ENCODE data around the gene NQO1.

NQO1 gene

GRCh38 chr16:69756705-69757104 lies 30.3 kb upstream of the NQO1 start:
- ATAC-seq (replicated peaks; ENCODE audit: extremely low read depth, poor library complexity, severe bottlenecking) (no peak), DNase-seq (ENCODE audit: low spot score in 2 of 2) (no peak)
- Mint-ChIP-seq H3K27ac (ENCODE audit: low read depth) (no peak overlapping the region), H3K36me3 (ENCODE audit: insufficient read depth) (peaks cover 15% of the 10 kb centered on the region), H3K4me1 (peaks cover 28% of the 10 kb centered on the region), H3K9me3 (no peaks in the 10 kb centered on the region), H3K4me3 (no peak overlapping the region), H3K27me3 (no peaks in the 10 kb centered on the region)

GRCh38 chr16:69754469-69755310 lies 28.3 kb upstream of the NQO1 start, which contains the start of gene NOB1:
Gene NOB1, minus strand, starts transcription at chr16:69754926. Its CDS starts 16 bp downstream, at chr16:69754910.
- peak within 1 kb of the TSS; percentile 99 for H3K27ac Mint-ChIP-seq (ENCODE audit: low read depth)
- H3K9me3 Mint-ChIP-seq = no peaks in the 10 kb centered on the region
- H3K27me3 Mint-ChIP-seq = no peaks in the 10 kb centered on the region
- ATAC-seq (replicated peaks; ENCODE audit: extremely low read depth, poor library complexity, severe bottlenecking) (peak; percentile 97), DNase-seq (ENCODE audit: low spot score in 2 of 2) (peak; percentile 94 to 95)
- peak within 1 kb of the TSS; percentile 100 for H3K4me3 Mint-ChIP-seq
- H3K36me3 Mint-ChIP-seq (ENCODE audit: insufficient read depth) = peaks cover 31% of the 10 kb centered on the region
- peaks cover 25% of the 10 kb centered on the region for H3K4me1 Mint-ChIP-seq

GRCh38 chr16:69754143-69754468 lies 27.7 kb upstream of the NQO1 start:
- no peaks in the 10 kb centered on the region for H3K9me3 Mint-ChIP-seq

GRCh38 chr16:69748694-69749345 lies 22.5 kb upstream of the NQO1 start:
- no peak overlapping the region for H3K4me3 Mint-ChIP-seq
- H3K27me3 Mint-ChIP-seq = no peaks in the 10 kb centered on the region
- peaks cover 22% of the 10 kb centered on the region for H3K4me1 Mint-ChIP-seq
- H3K36me3 Mint-ChIP-seq (ENCODE audit: insufficient read depth) = peaks cover 58% of the 10 kb centered on the region
- ATAC-seq (replicated peaks; ENCODE audit: extremely low read depth, poor library complexity, severe bottlenecking) (no peak), DNase-seq (ENCODE audit: low spot score in 2 of 2) (no peak)
- no peak overlapping the region for H3K27ac Mint-ChIP-seq (ENCODE audit: low read depth)
- no peaks in the 10 kb centered on the region for H3K9me3 Mint-ChIP-seq

More at GRCh38 chr16:69754143-69754468, 27.7 kb upstream of the NQO1 start:
- Mint-ChIP-seq H3K27me3 (no peaks in the 10 kb centered on the region), H3K36me3 (ENCODE audit: insufficient read depth) (peaks cover 37% of the 10 kb centered on the region), H3K4me3 (peak overlapping the region; percentile 100), H3K27ac (ENCODE audit: low read depth) (peak overlapping the region; percentile 99), H3K4me1 (peaks cover 25% of the 10 kb centered on the region)
- DNase-seq (ENCODE audit: low spot score in 2 of 2) (no peak), ATAC-seq (replicated peaks; ENCODE audit: extremely low read depth, poor library complexity, severe bottlenecking) (no peak)

- no peak overlapping the region for H3K4me3 Mint-ChIP-seq
These were observed 20.8 kb upstream of the NQO1 start for GRCh38 chr16:69747115-69747514.

GRCh38 chr16:69745959-69746358 lies 19.6 kb upstream of the NQO1 start:
- Mint-ChIP-seq H3K27ac (ENCODE audit: low read depth) (no peak overlapping the region), H3K4me1 (peaks cover 7% of the 10 kb centered on the region)
- ATAC-seq (replicated peaks; ENCODE audit: extremely low read depth, poor library complexity, severe bottlenecking) = no peak

More at GRCh38 chr16:69747115-69747514, 20.8 kb upstream of the NQO1 start:
- peaks cover 11% of the 10 kb centered on the region for H3K4me1 Mint-ChIP-seq
- no peaks in the 10 kb centered on the region for H3K27me3 Mint-ChIP-seq
- DNase-seq (ENCODE audit: low spot score in 2 of 2) (no peak), ATAC-seq (replicated peaks; ENCODE audit: extremely low read depth, poor library complexity, severe bottlenecking) (no peak)
- no peak overlapping the region for H3K27ac Mint-ChIP-seq (ENCODE audit: low read depth)
- H3K36me3 Mint-ChIP-seq (ENCODE audit: insufficient read depth) = peaks cover 68% of the 10 kb centered on the region
- no peaks in the 10 kb centered on the region for H3K9me3 Mint-ChIP-seq

GRCh38 chr16:69745232-69745612 lies 18.9 kb upstream of the NQO1 start:
- no peak overlapping the region for H3K27ac Mint-ChIP-seq (ENCODE audit: low read depth)
- DNase-seq (ENCODE audit: low spot score in 2 of 2) = no peak
- peaks cover 66% of the 10 kb centered on the region for H3K36me3 Mint-ChIP-seq (ENCODE audit: insufficient read depth)
- ATAC-seq (replicated peaks; ENCODE audit: extremely low read depth, poor library complexity, severe bottlenecking) = no peak
- H3K4me1 Mint-ChIP-seq = peaks cover 7% of the 10 kb centered on the region
- no peaks in the 10 kb centered on the region for H3K27me3 Mint-ChIP-seq
- H3K4me3 Mint-ChIP-seq = no peak overlapping the region
- H3K9me3 Mint-ChIP-seq = no peaks in the 10 kb centered on the region

More at GRCh38 chr16:69745959-69746358, 19.6 kb upstream of the NQO1 start:
- H3K36me3 Mint-ChIP-seq (ENCODE audit: insufficient read depth) = peaks cover 70% of the 10 kb centered on the region
- H3K27me3 Mint-ChIP-seq = no peaks in the 10 kb centered on the region
- DNase-seq (ENCODE audit: low spot score in 2 of 2) = no peak
- H3K4me3 Mint-ChIP-seq = no peak overlapping the region
- no peaks in the 10 kb centered on the region for H3K9me3 Mint-ChIP-seq

GRCh38 chr16:69744363-69745231 lies 18.2 kb upstream of the NQO1 start:
- ATAC-seq (replicated peaks; ENCODE audit: extremely low read depth, poor library complexity, severe bottlenecking) = no peak
- H3K27me3 Mint-ChIP-seq = no peaks in the 10 kb centered on the region
- H3K4me1 Mint-ChIP-seq = peaks cover 7% of the 10 kb centered on the region

GRCh38 chr16:69741951-69742904 lies 15.9 kb upstream of the NQO1 start:
- Mint-ChIP-seq H3K27me3 (no peaks in the 10 kb centered on the region), H3K4me1 (peaks cover 7% of the 10 kb centered on the region), H3K9me3 (no peaks in the 10 kb centered on the region), H3K27ac (ENCODE audit: low read depth) (no peak overlapping the region), H3K4me3 (no peak overlapping the region), H3K36me3 (ENCODE audit: insufficient read depth) (peaks cover 48% of the 10 kb centered on the region)
- DNase-seq (ENCODE audit: low spot score in 2 of 2) = no peak
- no peak for ATAC-seq (replicated peaks; ENCODE audit: extremely low read depth, poor library complexity, severe bottlenecking)

More at GRCh38 chr16:69744363-69745231, 18.2 kb upstream of the NQO1 start:
- H3K36me3 Mint-ChIP-seq (ENCODE audit: insufficient read depth) = peaks cover 64% of the 10 kb centered on the region
- no peak for DNase-seq (ENCODE audit: low spot score in 2 of 2)
- peak overlapping the region; percentile 52 for H3K27ac Mint-ChIP-seq (ENCODE audit: low read depth)
- H3K9me3 Mint-ChIP-seq = no peaks in the 10 kb centered on the region
- no peak overlapping the region for H3K4me3 Mint-ChIP-seq

GRCh38 chr16:69741519-69741918 lies 15.2 kb upstream of the NQO1 start:
- H3K4me3 Mint-ChIP-seq = no peak overlapping the region
- no peak for ATAC-seq (replicated peaks; ENCODE audit: extremely low read depth, poor library complexity, severe bottlenecking)
- H3K27ac Mint-ChIP-seq (ENCODE audit: low read depth) = no peak overlapping the region
- peaks cover 7% of the 10 kb centered on the region for H3K4me1 Mint-ChIP-seq
- peaks cover 43% of the 10 kb centered on the region for H3K36me3 Mint-ChIP-seq (ENCODE audit: insufficient read depth)
- no peaks in the 10 kb centered on the region for H3K9me3 Mint-ChIP-seq
- H3K27me3 Mint-ChIP-seq = no peaks in the 10 kb centered on the region
- no peak for DNase-seq (ENCODE audit: low spot score in 2 of 2)

- Mint-ChIP-seq H3K9me3 (no peaks in the 10 kb centered on the region), H3K36me3 (ENCODE audit: insufficient read depth) (peaks cover 1% of the 10 kb centered on the region), H3K4me3 (no peak overlapping the region), H3K27ac (ENCODE audit: low read depth) (no peak overlapping the region), H3K27me3 (no peaks in the 10 kb centered on the region), H3K4me1 (peaks cover 4% of the 10 kb centered on the region)
- no peak for ATAC-seq (replicated peaks; ENCODE audit: extremely low read depth, poor library complexity, severe bottlenecking)
- DNase-seq (ENCODE audit: low spot score in 2 of 2) = no peak
These were observed 5.7 kb upstream of the NQO1 start for GRCh38 chr16:69732101-69732500.

Measured in central memory CD8-positive, alpha-beta T cell (primary cell).